ENCODE results near the gene ATXN7L1.

- TF ChIP-seq CTCF (IDR thresholded peaks at IDR 0.05), result no peak
- no peak for TF ChIP-seq POLR2A (IDR thresholded peaks at IDR 0.05)
Observed at GRCh38 chr7:105819559-105819958, 56.8 kb downstream of the ATXN7L1 start.
